HEK293 (cell line): Measurements from ENCODE around the gene CRY1.

Experiments
- CTCF ChIA-PET: fragments of 350-600 bp; formaldehyde crosslinking; extraction: SDS; loops from one replicate; lab custom pipeline; 2021; ENCODE audit warnings: antibody characterized with exemption; lab: Yijun Ruan, JAX
- POLR2A ChIA-PET: fragments of 300-600 bp; formaldehyde crosslinking; extraction: SDS; loops from one replicate; lab custom pipeline; 2020; ENCODE audit warnings: antibody characterized with exemption, inconsistent platforms; lab: Yijun Ruan, JAX
- H3K27ac ChIP-seq: fragments of 200-500 bp; sonication (Bioruptor generic); 2 replicates; pipeline ENCODE4 v1.5.1; 2014; ENCODE audit warnings: low read depth, low read length, control low read depth, inconsistent platforms; ENCODE audit errors: extremely low read depth
- H3K36me3 ChIP-seq, 2 experiments: fragments of 200-500 bp in 1 of 2; sonication (Bioruptor generic) in 1 of 2; 1 replicate in 1 of 2; 2 replicates in 1 of 2; pipeline ENCODE4 v1.5.1; 2014 to 2017; ENCODE audit warnings: inconsistent platforms in 2 of 2, low read length in 2 of 2; ENCODE audit not compliant: control insufficient read depth in 2 of 2, insufficient read depth in 1 of 2
- H3K4me1 ChIP-seq: fragments of 200-500 bp; sonication (Bioruptor generic); 2 replicates; pipeline ENCODE4 v1.5.1; 2014; ENCODE audit warnings: mild to moderate bottlenecking, low read length, inconsistent platforms; ENCODE audit not compliant: control insufficient read depth, insufficient read depth
- H3K4me3 ChIP-seq: 2 replicates; pipeline ENCODE4 v1.5.1; 2011; ENCODE audit warnings: low read depth, mild to moderate bottlenecking, control low read depth, low read length, moderate library complexity
- H3K9me3 ChIP-seq: fragments of 200-500 bp; sonication (Bioruptor generic); 2 replicates; pipeline ENCODE4 v1.5.1; 2014; ENCODE audit warnings: low read depth, low read length, inconsistent platforms; ENCODE audit not compliant: control insufficient read depth, insufficient read depth
- KLF10 ChIP-seq: fragments of 450-650 bp; IDR thresholded peaks from 2 replicates; pipeline ENCODE4 v1.5.1; 2018; ENCODE audit warnings: missing biosample characterization, mild to moderate bottlenecking, missing genetic modification characterization
- KLF9 ChIP-seq: fragments of 450-650 bp; formaldehyde crosslinking; IDR thresholded peaks from 2 replicates; pipeline ENCODE4 v1.5.1; 2016; ENCODE audit warnings: missing biosample characterization, missing genetic modification characterization, low read depth
- PRDM6 ChIP-seq: fragments of 450-650 bp; formaldehyde crosslinking; IDR thresholded peaks from 2 replicates; pipeline ENCODE4 v1.5.1; 2017; ENCODE audit warnings: missing biosample characterization, missing genetic modification characterization
- REPIN1 ChIP-seq: fragments of 450-650 bp; formaldehyde crosslinking; IDR thresholded peaks from 2 replicates; pipeline ENCODE4 v1.5.1; 2017; ENCODE audit warnings: missing biosample characterization, missing genetic modification characterization, low read depth
- TRIM28 ChIP-seq: IDR thresholded peaks from 2 replicates; pipeline ENCODE4 v1.6.1; 2011; ENCODE audit warnings: low read length, control low read depth, borderline replicate concordance
- TSHZ1 ChIP-seq: fragments of 450-650 bp; formaldehyde crosslinking; IDR thresholded peaks from 2 replicates; pipeline ENCODE4 v1.5.1; 2016; ENCODE audit warnings: missing biosample characterization, missing genetic modification characterization, borderline replicate concordance
- ZBTB17 ChIP-seq: fragments of 450-650 bp; formaldehyde crosslinking; IDR thresholded peaks from 2 replicates; pipeline ENCODE4 v1.5.1; 2016; ENCODE audit warnings: missing biosample characterization, missing genetic modification characterization
- ZBTB21 ChIP-seq: fragments of 450-650 bp; formaldehyde crosslinking; IDR thresholded peaks from 2 replicates; pipeline ENCODE4 v1.5.1; 2017; ENCODE audit warnings: missing biosample characterization, missing genetic modification characterization
- ZFP3 ChIP-seq: fragments of 450-650 bp; formaldehyde crosslinking; IDR thresholded peaks from 2 replicates; pipeline ENCODE4 v1.5.1; 2016; ENCODE audit warnings: low read depth, missing biosample characterization, missing genetic modification characterization
- ZFP41 ChIP-seq: fragments of 450-650 bp; formaldehyde crosslinking; IDR thresholded peaks from 2 replicates; pipeline ENCODE4 v1.5.1; 2016; ENCODE audit warnings: missing biosample characterization, missing genetic modification characterization, borderline replicate concordance
- ZNF138 ChIP-seq: fragments of 450-650 bp; formaldehyde crosslinking; IDR thresholded peaks from 2 replicates; pipeline ENCODE4 v1.5.1; 2016; ENCODE audit warnings: missing biosample characterization, missing genetic modification characterization, borderline replicate concordance
- ZNF155 ChIP-seq: fragments of 450-650 bp; formaldehyde crosslinking; IDR thresholded peaks from 2 replicates; pipeline ENCODE4 v1.5.1; 2016; ENCODE audit warnings: missing biosample characterization, missing genetic modification characterization
- ZNF169 ChIP-seq: fragments of 450-650 bp; formaldehyde crosslinking; IDR thresholded peaks from 2 replicates; pipeline ENCODE4 v1.5.1; 2016; ENCODE audit warnings: missing biosample characterization, missing genetic modification characterization
- ZNF175 ChIP-seq: fragments of 450-650 bp; formaldehyde crosslinking; IDR thresholded peaks from 2 replicates; pipeline ENCODE4 v1.5.1; 2016; ENCODE audit warnings: missing biosample characterization, missing genetic modification characterization
- ZNF311 ChIP-seq: fragments of 450-650 bp; formaldehyde crosslinking; IDR thresholded peaks from 2 replicates; pipeline ENCODE4 v1.5.1; 2017; ENCODE audit warnings: missing biosample characterization, missing genetic modification characterization, borderline replicate concordance
- ZNF521 ChIP-seq: fragments of 450-650 bp; formaldehyde crosslinking; IDR thresholded peaks from 2 replicates; pipeline ENCODE4 v1.5.1; 2017; ENCODE audit warnings: missing biosample characterization, mild to moderate bottlenecking, missing genetic modification characterization
- ZNF544 ChIP-seq: fragments of 450-650 bp; formaldehyde crosslinking; IDR thresholded peaks from 2 replicates; pipeline ENCODE4 v1.5.0; 2017; ENCODE audit warnings: missing biosample characterization, missing genetic modification characterization
- ZNF571 ChIP-seq: fragments of 450-650 bp; formaldehyde crosslinking; IDR thresholded peaks from 2 replicates; pipeline ENCODE4 v1.5.0; 2017; ENCODE audit warnings: missing biosample characterization, missing genetic modification characterization
- ZNF626 ChIP-seq: fragments of 450-650 bp; sonication (Bioruptor Pico); formaldehyde crosslinking; IDR thresholded peaks from 2 replicates; pipeline ENCODE4 v1.5.1; 2018; ENCODE audit warnings: missing biosample characterization, missing genetic modification characterization, inconsistent platforms
- ZNF645 ChIP-seq: fragments of 450-650 bp; formaldehyde crosslinking; IDR thresholded peaks from 2 replicates; pipeline ENCODE4; 2016; ENCODE audit warnings: missing biosample characterization, missing genetic modification characterization
- ZNF664 ChIP-seq: fragments of 450-650 bp; formaldehyde crosslinking; IDR thresholded peaks from 2 replicates; pipeline ENCODE4 v1.5.1; 2016; ENCODE audit warnings: missing biosample characterization, missing genetic modification characterization
- ZNF670 ChIP-seq: fragments of 450-650 bp; formaldehyde crosslinking; IDR thresholded peaks from 2 replicates; pipeline ENCODE4 v1.5.1; 2016; ENCODE audit warnings: missing biosample characterization, missing genetic modification characterization, low read depth
- ZNF830 ChIP-seq: fragments of 450-650 bp; IDR thresholded peaks from 2 replicates; pipeline ENCODE4 v1.5.0; 2018; ENCODE audit warnings: missing biosample characterization, missing genetic modification characterization, low read depth, mild to moderate bottlenecking, moderate library complexity
- ZSCAN18 ChIP-seq: fragments of 450-650 bp; formaldehyde crosslinking; IDR thresholded peaks from 2 replicates; pipeline ENCODE4 v1.5.1; 2016; ENCODE audit warnings: missing biosample characterization, missing genetic modification characterization

CRY1 gene

GRCh38 chr12:107019546-107019945 is 73.8 kb downstream of the CRY1 start:
- no peaks in the 10 kb centered on the region for H3K9me3 ChIP-seq
- no peak for TF ChIP-seq KLF10 (tag by site-specific recombination)
- no peak for TF ChIP-seq TSHZ1 (tag by site-specific recombination)
- no peak for TF ChIP-seq ZNF544 (tag by site-specific recombination)
- no peak for TF ChIP-seq ZFP41 (tag by site-specific recombination)
- no peak for TF ChIP-seq ZFP3 (tag by site-specific recombination)
- no peak for TF ChIP-seq PRDM6
- no peak for TF ChIP-seq KLF9 (tag by site-specific recombination)
- no peak for TF ChIP-seq ZBTB21 (tag by site-specific recombination)
- no peak for TF ChIP-seq ZNF670
- no peak for TF ChIP-seq ZNF830 (tag by site-specific recombination)
- TF ChIP-seq ZSCAN18 (tag by site-specific recombination) = no peak
- TF ChIP-seq ZNF626 = no peak
- TF ChIP-seq REPIN1 (tag by site-specific recombination) = no peak
- TF ChIP-seq ZNF311 (tag by site-specific recombination) = no peak
- no peak for TF ChIP-seq TRIM28
- no peak for TF ChIP-seq ZNF664
- no peak for TF ChIP-seq ZNF645 (tag by site-specific recombination)
- ChIA-PET CTCF (no interaction called here), POLR2A (no interaction called here)
- peaks cover 0 to 2% of the 10 kb centered on the region in 2 experiments; a peak in 1 of 3 replicates for H3K36me3 ChIP-seq
- no peak overlapping the region for H3K4me3 ChIP-seq
- no peaks in the 10 kb centered on the region for H3K4me1 ChIP-seq
- H3K27ac ChIP-seq = no peak overlapping the region

GRCh38 chr12:107017042-107017441 is 76.3 kb downstream of the CRY1 start:
- H3K4me1 ChIP-seq = no peaks in the 10 kb centered on the region
- CTCF ChIA-PET = no interaction called here
- no peaks in the 10 kb centered on the region for H3K9me3 ChIP-seq
- H3K36me3 ChIP-seq = peaks cover 0 to 2% of the 10 kb centered on the region in 2 experiments; a peak in 1 of 3 replicates
- no peak overlapping the region for H3K27ac ChIP-seq
- no peak overlapping the region for H3K4me3 ChIP-seq
- POLR2A ChIA-PET = no interaction called here
- TF ChIP-seq ZNF155 (tag by site-specific recombination) = no peak
- TF ChIP-seq ZNF571 (tag by site-specific recombination) = no peak
- TF ChIP-seq ZBTB21 (tag by site-specific recombination) = no peak
- no peak for TF ChIP-seq ZBTB17 (tag by site-specific recombination)
- no peak for TF ChIP-seq ZNF138 (tag by site-specific recombination)
- TF ChIP-seq ZNF169 (tag by site-specific recombination) = no peak
- no peak for TF ChIP-seq PRDM6
- no peak for TF ChIP-seq ZNF175 (tag by site-specific recombination)
- no peak for TF ChIP-seq ZNF521 (tag by site-specific recombination)
- no peak for TF ChIP-seq ZNF645 (tag by site-specific recombination)
